Activated T-helper 1 cell treated with anti-CD3 and anti-CD28 coated beads, Interleukin-2, amount 50 U/mL, for 16 hours (primary cell): ENCODE measurements around the gene MYO15B.

ENCODE experiments used
- DNase-seq, 2 donors: peaks; one replicate each; pipeline ENCODE4 v3.0.0-alpha.2; 2020; ENCODE audit warnings: low read depth in 1 of 2, low spot score in 1 of 2

MYO15B gene

GRCh38 chr17:75601057-75601987 lies 13.7 kb downstream of the MYO15B start:
- DNase-seq, result peak; percentile 25 to 37

- DNase-seq, result no peak
Observed at GRCh38 chr17:75602644-75603043, 15.0 kb downstream of the MYO15B start.

- DNase-seq, result no peak
Observed at GRCh38 chr17:75603123-75603522, 15.5 kb downstream of the MYO15B start.

- DNase-seq, result no peak
Observed at GRCh38 chr17:75604034-75604695, 16.6 kb downstream of the MYO15B start.

- DNase-seq, result no peak
Observed at GRCh38 chr17:75605790-75606189, 18.2 kb downstream of the MYO15B start.

GRCh38 chr17:75607086-75607485 lies 19.5 kb downstream of the MYO15B start:
- no peak for DNase-seq

GRCh38 chr17:75610103-75610984 lies 22.7 kb downstream of the MYO15B start:
- no peak for DNase-seq

GRCh38 chr17:75611851-75612429 lies 24.3 kb downstream of the MYO15B start:
- no peak for DNase-seq

GRCh38 chr17:75612906-75613626 lies 25.5 kb downstream of the MYO15B start:
- no peak for DNase-seq

GRCh38 chr17:75614006-75614405 lies 26.4 kb downstream of the MYO15B start:
- no peak for DNase-seq

- DNase-seq, result no peak
Observed at GRCh38 chr17:75614556-75615270, 27.1 kb downstream of the MYO15B start.

- DNase-seq, result no peak
Observed at GRCh38 chr17:75615301-75615700, 27.7 kb downstream of the MYO15B start.

- DNase-seq, result no peak
Observed at GRCh38 chr17:75616521-75617122, 29.0 kb downstream of the MYO15B start.

GRCh38 chr17:75617218-75617617 lies 29.6 kb downstream of the MYO15B start:
- DNase-seq, result no peak

- no peak for DNase-seq
Observed at GRCh38 chr17:75617675-75618074, 30.1 kb downstream of the MYO15B start.

- no peak for DNase-seq
Observed at GRCh38 chr17:75619506-75620431, 32.2 kb downstream of the MYO15B start.

GRCh38 chr17:75621489-75621888 lies 33.9 kb downstream of the MYO15B start:
- DNase-seq, result no peak

GRCh38 chr17:75622076-75622475 lies 34.5 kb downstream of the MYO15B start:
- DNase-seq, result no peak
